GM19043 (cell line): Measurements from ENCODE around the gene LTA.

Experiments used
- ATAC-seq: cut with Tn5 transposase; IDR thresholded peaks from one replicate; pipeline ENCODE4 v1.9.1; 2021; ENCODE audit warnings: low read depth; ENCODE audit not compliant: unreplicated experiment

The LTA gene

DNA sequence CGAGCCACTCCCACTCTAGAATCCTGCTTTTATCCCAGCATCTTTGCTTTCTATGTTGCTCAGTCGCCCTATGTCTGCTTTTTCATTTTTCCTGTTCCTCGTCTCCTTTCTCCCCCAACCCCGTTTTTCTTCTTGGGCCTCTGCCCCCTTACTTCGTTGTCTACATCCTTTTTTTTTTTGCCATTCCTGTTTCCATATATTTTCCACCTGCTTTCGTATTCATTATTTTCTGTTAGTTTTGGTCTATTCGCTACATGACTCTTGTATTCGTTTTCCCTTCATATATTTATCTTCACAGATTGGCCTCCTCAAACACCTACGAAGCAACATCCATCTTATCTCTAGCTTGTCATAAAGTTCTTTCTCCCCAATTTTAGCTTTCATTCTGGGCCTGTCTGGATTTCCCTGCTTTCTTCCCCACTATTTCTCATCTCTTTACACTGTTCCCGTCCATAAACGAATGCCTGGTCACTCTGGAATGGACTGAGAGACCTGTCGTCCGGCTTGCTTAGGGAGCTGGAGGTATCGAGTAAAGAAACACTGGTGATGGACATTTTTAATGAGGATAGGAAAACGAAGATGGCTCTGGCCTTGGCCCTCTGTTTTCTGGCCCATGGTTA lies 49.3 kb downstream of the LTA start:
- ATAC-seq, result no peak

DNA sequence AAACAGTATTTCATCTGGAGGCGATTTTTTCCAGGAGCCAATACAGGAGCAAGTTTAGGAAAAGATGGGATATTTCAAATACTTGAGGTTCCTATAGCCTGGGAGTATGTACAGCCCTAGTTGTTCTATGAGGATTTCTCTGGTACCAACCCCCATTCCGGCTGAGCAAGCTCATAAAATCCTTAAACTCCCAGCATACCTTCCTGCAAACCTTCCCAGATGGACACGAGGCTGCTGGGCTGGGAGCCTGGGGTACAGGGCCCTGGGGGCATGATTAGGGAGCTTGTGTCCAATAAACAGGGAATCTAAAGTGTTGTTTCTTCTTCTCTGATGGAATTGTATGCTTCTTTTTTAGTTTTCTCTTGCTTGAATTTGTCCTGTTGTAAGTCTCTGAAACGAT lies 49.9 kb downstream of the LTA start:
- ATAC-seq, result no peak

DNA sequence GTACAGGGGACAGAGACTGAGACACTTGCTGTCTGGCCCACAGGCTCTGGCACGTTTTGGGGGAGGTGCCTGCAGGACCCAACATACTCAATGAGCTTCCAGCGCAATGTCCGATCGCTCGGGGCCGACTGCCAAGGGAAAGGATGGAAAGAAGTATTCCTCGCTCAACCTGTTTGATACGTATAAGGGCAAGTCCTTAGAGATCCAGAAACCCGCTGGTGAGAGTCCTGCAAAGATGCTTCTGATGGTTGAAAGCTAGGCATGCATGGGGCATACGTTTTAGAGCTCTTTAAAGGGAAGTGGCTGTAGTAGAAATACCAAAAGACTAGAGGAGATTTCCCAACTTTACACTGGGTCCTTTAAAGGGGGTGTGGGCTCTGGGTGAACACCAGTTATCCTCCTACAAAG lies 50.6 kb downstream of the LTA start:
- no peak for ATAC-seq
